HEK293 (cell line): ENCODE data around the gene LILRB3.
"Not testable (repeated sequence)": the region's sequence is repeated elsewhere in the genome, so short reads cannot be mapped to it uniquely, and the experiment has no call there.

ENCODE experiments used
- CTCF ChIA-PET: fragments of 350-600 bp; formaldehyde crosslinking; extraction: SDS; loops from one replicate; lab custom pipeline; 2021; ENCODE audit warnings: antibody characterized with exemption; lab: Yijun Ruan, JAX
- POLR2A ChIA-PET: fragments of 300-600 bp; formaldehyde crosslinking; extraction: SDS; loops from one replicate; lab custom pipeline; 2020; ENCODE audit warnings: antibody characterized with exemption, inconsistent platforms; lab: Yijun Ruan, JAX
- H3K27ac ChIP-seq: fragments of 200-500 bp; sonication (Bioruptor generic); 2 replicates; pipeline ENCODE4 v1.5.1; 2014; ENCODE audit warnings: low read depth, low read length, control low read depth, inconsistent platforms; ENCODE audit errors: extremely low read depth
- H3K36me3 ChIP-seq, 2 experiments: fragments of 200-500 bp in 1 of 2; sonication (Bioruptor generic) in 1 of 2; 1 replicate in 1 of 2; 2 replicates in 1 of 2; pipeline ENCODE4 v1.5.1; 2014 to 2017; ENCODE audit warnings: inconsistent platforms in 2 of 2, low read length in 2 of 2; ENCODE audit not compliant: control insufficient read depth in 2 of 2, insufficient read depth in 1 of 2
- H3K4me1 ChIP-seq: fragments of 200-500 bp; sonication (Bioruptor generic); 2 replicates; pipeline ENCODE4 v1.5.1; 2014; ENCODE audit warnings: mild to moderate bottlenecking, low read length, inconsistent platforms; ENCODE audit not compliant: control insufficient read depth, insufficient read depth
- H3K4me3 ChIP-seq: 2 replicates; pipeline ENCODE4 v1.5.1; 2011; ENCODE audit warnings: low read depth, mild to moderate bottlenecking, control low read depth, low read length, moderate library complexity
- H3K9me3 ChIP-seq: fragments of 200-500 bp; sonication (Bioruptor generic); 2 replicates; pipeline ENCODE4 v1.5.1; 2014; ENCODE audit warnings: low read depth, low read length, inconsistent platforms; ENCODE audit not compliant: control insufficient read depth, insufficient read depth
- HOXA7 ChIP-seq: sonication (generic); formaldehyde crosslinking; IDR thresholded peaks from 2 replicates; pipeline ENCODE4 v1.8.1; 2022; ENCODE audit warnings: missing genetic modification reagents, borderline replicate concordance
- KLF1 ChIP-seq: fragments of 450-650 bp; formaldehyde crosslinking; IDR thresholded peaks from 2 replicates; pipeline ENCODE4 v1.5.1; 2016; ENCODE audit warnings: missing biosample characterization, missing genetic modification characterization
- KLF16 ChIP-seq: fragments of 450-650 bp; formaldehyde crosslinking; IDR thresholded peaks from 2 replicates; pipeline ENCODE4 v1.5.1; 2017; ENCODE audit warnings: missing biosample characterization, missing genetic modification characterization
- MEIS1 ChIP-seq: sonication (generic); formaldehyde crosslinking; IDR thresholded peaks from 2 replicates; pipeline ENCODE4 v1.8.1; 2022; ENCODE audit warnings: missing genetic modification reagents, mild to moderate bottlenecking, borderline replicate concordance
- OVOL3 ChIP-seq: fragments of 450-650 bp; formaldehyde crosslinking; IDR thresholded peaks from 2 replicates; pipeline ENCODE4 v1.5.1; 2016; ENCODE audit warnings: missing biosample characterization, missing genetic modification characterization
- REPIN1 ChIP-seq: fragments of 450-650 bp; formaldehyde crosslinking; IDR thresholded peaks from 2 replicates; pipeline ENCODE4 v1.5.1; 2017; ENCODE audit warnings: missing biosample characterization, missing genetic modification characterization, low read depth
- SETDB1 ChIP-seq: IDR thresholded peaks from one replicate; pipeline ENCODE4 v1.6.1; 2017; ENCODE audit warnings: mild to moderate bottlenecking, low read length, moderate library complexity, mixed read lengths; ENCODE audit not compliant: insufficient read length
- ZBTB20 ChIP-seq: fragments of 450-650 bp; formaldehyde crosslinking; IDR thresholded peaks from 2 replicates; pipeline ENCODE4 v1.5.1; 2016; ENCODE audit warnings: missing biosample characterization, missing genetic modification characterization
- ZBTB6 ChIP-seq: fragments of 450-650 bp; formaldehyde crosslinking; IDR thresholded peaks from 2 replicates; pipeline ENCODE4 v1.5.1; 2017; ENCODE audit warnings: missing biosample characterization, missing genetic modification characterization
- ZEB2 ChIP-seq: fragments of 450-650 bp; formaldehyde crosslinking; IDR thresholded peaks from 2 replicates; pipeline ENCODE4 v1.5.1; 2016; ENCODE audit warnings: missing biosample characterization, missing genetic modification characterization
- ZNF114 ChIP-seq: fragments of 450-650 bp; formaldehyde crosslinking; IDR thresholded peaks from 2 replicates; pipeline ENCODE4 v1.5.0; 2017; ENCODE audit warnings: missing biosample characterization, missing genetic modification characterization
- ZNF138 ChIP-seq: fragments of 450-650 bp; formaldehyde crosslinking; IDR thresholded peaks from 2 replicates; pipeline ENCODE4 v1.5.1; 2016; ENCODE audit warnings: missing biosample characterization, missing genetic modification characterization, borderline replicate concordance
- ZNF202 ChIP-seq: fragments of 450-650 bp; formaldehyde crosslinking; IDR thresholded peaks from 2 replicates; pipeline ENCODE4 v1.5.1; 2016; ENCODE audit warnings: missing biosample characterization, missing genetic modification characterization, borderline replicate concordance
- ZNF23 ChIP-seq: fragments of 450-650 bp; formaldehyde crosslinking; IDR thresholded peaks from 2 replicates; pipeline ENCODE4 v1.5.1; 2016; ENCODE audit warnings: missing biosample characterization, missing genetic modification characterization, borderline replicate concordance
- ZNF302 ChIP-seq: fragments of 450-650 bp; formaldehyde crosslinking; IDR thresholded peaks from 2 replicates; pipeline ENCODE4 v1.5.1; 2016; ENCODE audit warnings: missing biosample characterization, missing genetic modification characterization, low read depth
- ZNF324 ChIP-seq: fragments of 450-650 bp; formaldehyde crosslinking; IDR thresholded peaks from 2 replicates; pipeline ENCODE4 v1.5.1; 2016; ENCODE audit warnings: missing biosample characterization, missing genetic modification characterization
- ZNF398 ChIP-seq: fragments of 450-650 bp; formaldehyde crosslinking; IDR thresholded peaks from 2 replicates; pipeline ENCODE4 v1.5.1; 2017; ENCODE audit warnings: missing biosample characterization, missing genetic modification characterization
- ZNF416 ChIP-seq: fragments of 450-650 bp; formaldehyde crosslinking; IDR thresholded peaks from 2 replicates; pipeline ENCODE4 v1.5.1; 2016; ENCODE audit warnings: missing biosample characterization, missing genetic modification characterization
- ZNF501 ChIP-seq: fragments of 450-650 bp; formaldehyde crosslinking; IDR thresholded peaks from 2 replicates; pipeline ENCODE4 v1.5.1; 2016; ENCODE audit warnings: missing biosample characterization, missing genetic modification characterization
- ZNF521 ChIP-seq: fragments of 450-650 bp; formaldehyde crosslinking; IDR thresholded peaks from 2 replicates; pipeline ENCODE4 v1.5.1; 2017; ENCODE audit warnings: missing biosample characterization, mild to moderate bottlenecking, missing genetic modification characterization
- ZNF561 ChIP-seq: fragments of 450-650 bp; IDR thresholded peaks from 2 replicates; pipeline ENCODE4 v1.5.1; 2018; ENCODE audit warnings: missing biosample characterization, missing genetic modification characterization, borderline replicate concordance

Gene LILRB3

GRCh38 chr19:54194463-54194862 is 28.3 kb downstream of the LILRB3 start:
- TF ChIP-seq KLF1 = peak; percentile 91
- H3K27ac ChIP-seq, H3K4me3 ChIP-seq, H3K4me1 ChIP-seq, H3K9me3 ChIP-seq: not testable (repeated sequence)
- CTCF ChIA-PET = interaction anchor here (0.8 kb wide), 1 partner anchor 38 kb away, joined by 3 read pairs; no protein-coding TSS in a partner anchor
- H3K36me3 ChIP-seq = peaks cover 32 to 39% of the 10 kb centered on the region in 2 experiments
- POLR2A ChIA-PET = interaction anchor here (1.3 kb wide), 1 partner anchor 12 kb away, joined by 3 read pairs; no protein-coding TSS in a partner anchor

GRCh38 chr19:54193011-54193410 is 29.8 kb downstream of the LILRB3 start:
- no peak overlapping the region for H3K4me3 ChIP-seq
- CTCF ChIA-PET = interaction anchor here (1.2 kb wide), 1 partner anchor 73 kb away, joined by 6 read pairs; no protein-coding TSS in a partner anchor
- H3K4me1 ChIP-seq = peaks cover 14% of the 10 kb centered on the region
- no peak for TF ChIP-seq OVOL3 (tag by site-specific recombination)
- no peak for TF ChIP-seq ZNF324 (tag by site-specific recombination)
- TF ChIP-seq ZNF23 (tag by site-specific recombination) = no peak
- TF ChIP-seq MEIS1 (CRISPR knock-in tag) = no peak
- TF ChIP-seq ZNF398 (tag by site-specific recombination) = no peak
- TF ChIP-seq HOXA7 = no peak
- no peaks in the 10 kb centered on the region for H3K9me3 ChIP-seq
- no peak overlapping the region for H3K27ac ChIP-seq
- H3K36me3 ChIP-seq = peaks cover 32 to 38% of the 10 kb centered on the region in 2 experiments
- POLR2A ChIA-PET = interaction anchor here (0.7 to 5.8 kb wide), 3 partner anchors 15 to 275 kb away, joined by 3 to 152 read pairs (median 19); partner anchors contain the start of gene LENG1

GRCh38 chr19:54191811-54192453 is 30.9 kb downstream of the LILRB3 start:
- POLR2A ChIA-PET = interaction anchor here (0.7 to 6.4 kb wide), 8 partner anchors 8 to 276 kb away, joined by 3 to 241 read pairs (median 41); partner anchors contain the start of genes CNOT3, LENG1, RPS9 and TMC4
- Histone ChIP-seq H3K4me1 (peaks cover 14% of the 10 kb centered on the region), H3K27ac (peak overlapping the region; percentile 90), H3K9me3 (no peaks in the 10 kb centered on the region), H3K4me3 (peak overlapping the region; percentile 64), H3K36me3 (peaks cover 32 to 38% of the 10 kb centered on the region in 2 experiments)
- CTCF ChIA-PET = interaction anchor here (0.7 to 1.4 kb wide), 4 partner anchors 9 to 74 kb away, joined by 3 to 5 read pairs (median 4); no protein-coding TSS in a partner anchor
- TF ChIP-seq ZNF416 (tag by site-specific recombination) (no peak), ZNF501 (tag by site-specific recombination) (no peak), ZBTB20 (peak; percentile 51; the same call in 1 of the 2 replicates), REPIN1 (no peak), ZEB2 (no peak), ZNF138 (no peak), ZNF202 (no peak)

- H3K9me3 ChIP-seq = no peaks in the 10 kb centered on the region
- H3K4me1 ChIP-seq = peaks cover 14% of the 10 kb centered on the region
- ChIA-PET POLR2A (interaction anchor here (0.7 to 6.4 kb wide), 10 partner anchors 9 to 272 kb away, joined by 3 to 241 read pairs (median 16); partner anchors contain the start of genes CNOT3, LENG1, LENG9 and PRPF31), CTCF (interaction anchor here (0.7 to 1.5 kb wide), 6 partner anchors 8 to 75 kb away, joined by 3 to 5 read pairs (median 4); no protein-coding TSS in a partner anchor)
- peak within 1 kb of the TSS; percentile 64 for H3K4me3 ChIP-seq
- peak within 1 kb of the TSS; percentile 90 for H3K27ac ChIP-seq
- peaks cover 32 to 45% of the 10 kb centered on the region in 2 experiments for H3K36me3 ChIP-seq
- TF ChIP-seq KLF16 (tag by site-specific recombination) (peak; percentile 67), ZNF302 (no peak), SETDB1 (no peak), ZBTB6 (tag by site-specific recombination) (peak; percentile 10; the same call in 1 of the 2 replicates), ZNF561 (tag by site-specific recombination) (peak; percentile 85), ZNF521 (tag by site-specific recombination) (no peak), ZNF114 (no peak)
These were observed 31.6 kb downstream of the LILRB3 start, which contains the start of gene TSEN34 for GRCh38 chr19:54191011-54191810. Gene TSEN34, plus strand, starts transcription at chr19:54191308. Its CDS starts 57 bp downstream, at chr19:54191365.
